H1 (cell line): Measurements from ENCODE around the gene NUB1. TPM values are rescaled to one million over a fixed set of nuclear protein-coding genes. Genes with fewer than 3 reads are reported as not detected.

ENCODE experiments used
- CHD7 ChIP-seq: fragments of 300-600 bp; sonication (generic); IDR thresholded peaks from 2 replicates; pipeline ENCODE4 v1.7.1; 2012; ENCODE audit warnings: low read length, moderate library complexity, mild to moderate bottlenecking, inconsistent platforms; ENCODE audit not compliant: insufficient replicate concordance
- TBP ChIP-seq: IDR thresholded peaks from 2 replicates; pipeline ENCODE4 v1.6.1; 2011; ENCODE audit warnings: low read depth, low read length, improper control_type of control experiment
- polyA plus RNA-seq, 7 experiments: library from polyadenylated mRNA; depleted of rRNA in 3 of 7; stranded (reverse) in 5 of 7; unstranded in 2 of 7; fragments of >200 nt in 5 of 7; fragments of 200-250 nt in 2 of 7; gene quantifications; 1 replicate in 5 of 7; 2 replicates in 1 of 7; 4 replicates in 1 of 7; pipeline versions ENCODE4 v1.2.1 to v1.2.3, GENCODE V29; 2011 to 2013; ENCODE audit warnings: missing spikeins in 2 of 7, mixed read lengths in 2 of 7
- total RNA-seq: library from RNA; stranded (reverse); fragmentation: NEBNext Ultra II Directional; extraction: Animal tissue kit (Norgen Biotek cat#: 25700); gene quantifications from 2 replicates; pipeline ENCODE4 v1.2.1, GENCODE V29; 2021

The NUB1 gene
- total and polyA plus RNA-seq, 2 of the 8 experiments (the other 6 are each of a cell fraction or from before 2014, with no cell fraction given), result 22.1 to 43.5 TPM

DNA sequence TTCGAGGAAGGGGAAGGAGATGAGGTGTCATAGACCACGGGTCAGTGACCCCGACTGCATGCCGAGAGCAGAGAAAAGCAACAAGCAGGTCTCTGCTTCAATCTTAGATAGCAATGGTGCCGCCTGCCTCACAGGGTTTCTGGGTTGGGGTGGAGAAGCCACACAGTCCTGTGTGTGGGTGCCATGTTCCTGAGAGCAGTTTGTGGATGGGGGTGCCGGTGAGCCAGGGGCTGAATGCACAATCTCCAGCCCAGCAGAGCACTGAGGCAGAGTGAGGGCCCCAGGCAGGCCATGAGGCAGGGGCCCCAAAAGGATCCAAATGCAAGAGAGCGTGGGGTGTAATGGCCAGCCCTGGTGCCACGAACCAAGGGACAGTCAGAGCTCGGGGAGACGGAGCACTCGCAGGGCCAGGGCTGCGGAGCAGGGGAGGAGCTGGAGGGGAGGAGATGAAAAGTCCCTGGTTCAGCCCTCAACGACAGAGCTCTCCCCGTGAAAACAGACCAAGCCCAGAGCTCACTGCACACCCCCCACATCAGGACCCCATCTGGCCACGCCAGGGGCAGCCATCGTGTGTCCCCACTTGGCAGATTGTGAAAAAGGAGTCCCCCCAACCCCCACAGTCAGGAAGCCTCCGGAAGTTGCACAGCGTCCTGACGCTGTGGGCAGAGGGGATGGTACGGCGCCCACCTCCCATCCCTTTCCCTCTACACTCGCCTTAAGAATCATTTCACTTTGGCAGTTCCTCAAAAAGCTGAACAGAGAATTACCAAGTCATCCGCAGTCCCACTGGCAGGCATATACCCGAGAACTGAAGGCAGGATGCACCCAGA lies 48.4 kb downstream of the NUB1 start (continued):
- no peak for TF ChIP-seq CHD7
- TF ChIP-seq TBP, result no peak
